SK-N-SH (cell line): ENCODE results near the gene ZNF546. TPM values are rescaled to one million over a fixed set of nuclear protein-coding genes. Genes with fewer than 3 reads are reported as not detected.

Source experiments
- CTCF ChIA-PET: fragments of 300-600, 350-600 bp; formaldehyde crosslinking; extraction: SDS; loops from one replicate; lab custom pipeline; 2021; lab: Yijun Ruan, JAX
- POLR2A ChIA-PET: fragments of 350-600 bp; sonication (Branson Sonifier 250); formaldehyde crosslinking; extraction: SDS; loops from one replicate; lab custom pipeline; 2020; ENCODE audit warnings: antibody characterized with exemption, inconsistent platforms; lab: Yijun Ruan, JAX
- DNase-seq: peaks from one replicate; pipeline ENCODE4 v3.0.0; 2012
- H2AFZ ChIP-seq: fragments of 200-600 bp; sonication (generic); 2 replicates; pipeline ENCODE4 v1.8.1; 2016; ENCODE audit warnings: antibody characterized with exemption, mild to moderate bottlenecking, low read depth
- H3F3A ChIP-seq: fragments of 200-600 bp; sonication (generic); replicated peaks from 2 replicates; pipeline ENCODE3; 2016; ENCODE audit warnings: antibody characterized with exemption, mild to moderate bottlenecking; ENCODE audit not compliant: insufficient read depth
- H3K27ac ChIP-seq, 2 experiments: fragments of 200-500 bp in 1 of 2; fragments of 200-600 bp in 1 of 2; sonication (Bioruptor generic) in 1 of 2; sonication (generic), shearing (Covaris generic) in 1 of 2; 2 replicates each; pipeline versions ENCODE4 v1.5.1 to v1.6.1; 2014 to 2016; ENCODE audit warnings: low read depth in 2 of 2, inconsistent platforms in 1 of 2, low read length in 1 of 2, mild to moderate bottlenecking in 1 of 2, mixed read lengths in 1 of 2
- H3K27me3 ChIP-seq: fragments of 200-600 bp; sonication (generic), shearing (Covaris generic); 2 replicates; pipeline ENCODE4 v1.6.1; 2016; ENCODE audit warnings: mixed run types; ENCODE audit not compliant: insufficient read depth
- H3K36me3 ChIP-seq, 2 experiments: fragments of 200-500 bp in 1 of 2; fragments of 200-600 bp in 1 of 2; sonication (Bioruptor generic) in 1 of 2; sonication (generic) in 1 of 2; replicated peaks in 1 of 2; 2 replicates each; pipeline versions ENCODE3 to v1.5.1; 2014 to 2016; ENCODE audit warnings: low read length in 1 of 2, mild to moderate bottlenecking in 1 of 2; ENCODE audit not compliant: insufficient read depth in 2 of 2, control insufficient read depth in 1 of 2
- H3K4me1 ChIP-seq, 2 experiments: fragments of 200-500 bp in 1 of 2; fragments of 200-600 bp in 1 of 2; sonication (Bioruptor generic) in 1 of 2; sonication (generic), shearing (Covaris generic) in 1 of 2; 2 replicates each; pipeline versions ENCODE4 v1.5.1 to v1.6.1; 2014 to 2016; ENCODE audit warnings: low read depth in 1 of 2, low read length in 1 of 2, mixed run types in 1 of 2; ENCODE audit not compliant: insufficient read depth in 2 of 2, control insufficient read depth in 1 of 2
- H3K4me2 ChIP-seq: fragments of 200-600 bp; sonication (generic), shearing (Covaris generic); 2 replicates; pipeline ENCODE4 v1.6.1; 2017; ENCODE audit warnings: mixed run types
- H3K4me3 ChIP-seq, 2 experiments: fragments of 200-500 bp in 1 of 2; fragments of 200-600 bp in 1 of 2; sonication (Bioruptor generic) in 1 of 2; sonication (generic), shearing (Covaris generic) in 1 of 2; 2 replicates each; pipeline versions ENCODE4 v1.5.1 to v1.8.1; 2014 to 2016; ENCODE audit warnings: low read depth in 2 of 2, inconsistent platforms in 1 of 2, low read length in 1 of 2, mild to moderate bottlenecking in 1 of 2, mixed read lengths in 1 of 2, moderate library complexity in 1 of 2
- H3K79me2 ChIP-seq: fragments of 200-600 bp; sonication (generic); 2 replicates; pipeline ENCODE4 v1.8.1; 2017; ENCODE audit warnings: mild to moderate bottlenecking; ENCODE audit not compliant: insufficient read depth
- H3K9ac ChIP-seq: fragments of 200-600 bp; sonication (generic); 2 replicates; pipeline ENCODE4 v1.6.1; 2017; ENCODE audit warnings: mixed run types
- H3K9me2 ChIP-seq: fragments of 200-600 bp; sonication (generic); 2 replicates; pipeline ENCODE4 v1.6.1; 2017; ENCODE audit warnings: mixed run types
- H3K9me3 ChIP-seq: fragments of 200-600 bp; sonication (generic); 2 replicates; pipeline ENCODE4 v1.6.1; 2017; ENCODE audit warnings: mixed run types, mild to moderate bottlenecking, moderate library complexity
- H4K20me1 ChIP-seq: fragments of 200-600 bp; sonication (generic); 2 replicates; pipeline ENCODE4 v1.6.1; 2017; ENCODE audit warnings: mild to moderate bottlenecking, mixed run types; ENCODE audit not compliant: insufficient read depth
- EP300 ChIP-seq, 2 experiments: IDR thresholded peaks; 2 replicates each; pipeline versions ENCODE4 v1.4.0 to v1.6.1; 2012; ENCODE audit warnings: borderline replicate concordance in 1 of 2, low read depth in 1 of 2, low read length in 1 of 2
- EZH2phosphoT487 ChIP-seq: fragments of 200-600 bp; sonication (generic); IDR thresholded peaks from 2 replicates; pipeline ENCODE4 v1.6.1; 2017; ENCODE audit warnings: low read depth, mixed run types, mild to moderate bottlenecking, antibody characterized with exemption, moderate library complexity, borderline replicate concordance
- FOSL2 ChIP-seq: IDR thresholded peaks from 2 replicates; pipeline ENCODE4 v1.4.0; 2012; ENCODE audit warnings: low read depth, mild to moderate bottlenecking, moderate library complexity, borderline replicate concordance
- FOXM1 ChIP-seq: IDR thresholded peaks from 2 replicates; pipeline ENCODE4 v1.4.0; 2012; ENCODE audit warnings: low read depth, mild to moderate bottlenecking
- GABPA ChIP-seq: IDR thresholded peaks from 2 replicates; pipeline ENCODE4 v1.4.0; 2012; ENCODE audit warnings: low read depth, mild to moderate bottlenecking
- GATA2 ChIP-seq: sonication (generic); formaldehyde crosslinking; IDR thresholded peaks from 2 replicates; pipeline ENCODE4 v1.5.0; 2020; ENCODE audit warnings: mild to moderate bottlenecking, missing genetic modification reagents
- MEF2A ChIP-seq: IDR thresholded peaks from 2 replicates; pipeline ENCODE4 v1.4.0; 2012; ENCODE audit warnings: low read depth, borderline replicate concordance
- MXI1 ChIP-seq: IDR thresholded peaks from 2 replicates; pipeline ENCODE4 v1.6.1; 2012; ENCODE audit warnings: mild to moderate bottlenecking, low read depth, low read length, improper control_type of control experiment
- NFIC ChIP-seq: IDR thresholded peaks from 2 replicates; pipeline ENCODE4 v1.4.0; 2012; ENCODE audit warnings: borderline replicate concordance
- RAD21 ChIP-seq: IDR thresholded peaks from 2 replicates; pipeline ENCODE4 v1.6.1; 2012; ENCODE audit warnings: mild to moderate bottlenecking, low read length
- RFX5 ChIP-seq: IDR thresholded peaks from 2 replicates; pipeline ENCODE4 v1.6.1; 2012; ENCODE audit warnings: mild to moderate bottlenecking, improper control_type of control experiment, low read length
- SIN3A ChIP-seq: IDR thresholded peaks from 2 replicates; pipeline ENCODE4 v1.6.1; 2012; ENCODE audit warnings: low read depth, mild to moderate bottlenecking, low read length, moderate library complexity, borderline replicate concordance
- SMC3 ChIP-seq: IDR thresholded peaks from 2 replicates; pipeline ENCODE4 v1.6.1; 2012; ENCODE audit warnings: low read depth, low read length, improper control_type of control experiment
- TAF1 ChIP-seq: IDR thresholded peaks from 2 replicates; pipeline ENCODE4 v1.6.1; 2012; ENCODE audit warnings: low read depth, mild to moderate bottlenecking, low read length, moderate library complexity, borderline replicate concordance
- TCF12 ChIP-seq: IDR thresholded peaks from 2 replicates; pipeline ENCODE4 v1.4.0; 2012
- TEAD4 ChIP-seq: IDR thresholded peaks from 2 replicates; pipeline ENCODE4 v1.4.0; 2012; ENCODE audit warnings: mild to moderate bottlenecking, borderline replicate concordance; ENCODE audit not compliant: insufficient read depth
- YY1 ChIP-seq: IDR thresholded peaks from 2 replicates; pipeline ENCODE4 v1.4.0; 2012; ENCODE audit warnings: low read depth, mild to moderate bottlenecking
- WGBS: methylation state at CpG from one replicate; pipeline ENCODE4 v1.1.6; 2017; ENCODE audit warnings: low lambda C conversion rate; 5-methylcytosine and 5-hydroxymethylcytosine counted together
- polyA plus RNA-seq, 3 experiments: library from polyadenylated mRNA; depleted of rRNA; stranded (reverse); fragments of >200 nt; gene quantifications; 2 replicates each; pipeline ENCODE4 v1.2.3, GENCODE V29; 2012
- TF ChIP-seq, protein P1 (sequence below): fragments of 150-350 bp; IDR thresholded peaks from 2 replicates; pipeline ENCODE4 v1.6.1; 2016; ENCODE audit warnings: mild to moderate bottlenecking, low read depth, low read length
- TF ChIP-seq, protein P2 (sequence below): fragments of 200-600 bp; sonication (generic); IDR thresholded peaks from 2 replicates; pipeline ENCODE4 v1.6.1; 2017; ENCODE audit warnings: antibody characterized with exemption, mild to moderate bottlenecking, moderate library complexity
- TF ChIP-seq, protein P3 (sequence below): IDR thresholded peaks from 2 replicates; pipeline ENCODE4 v1.6.1; 2012; ENCODE audit warnings: mild to moderate bottlenecking, low read depth, low read length, moderate library complexity
- TF ChIP-seq, protein P4 (sequence below): fragments of 150-350 bp; IDR thresholded peaks from 2 replicates; pipeline ENCODE4 v1.6.1; 2017; ENCODE audit warnings: antibody characterized with exemption, low read length, low read depth, borderline replicate concordance
- TF ChIP-seq, protein P5 (sequence below): IDR thresholded peaks from 2 replicates; pipeline ENCODE4; 2012
- TF ChIP-seq, protein P6 (sequence below): IDR thresholded peaks from 2 replicates; pipeline ENCODE4 v1.4.0; 2012; ENCODE audit warnings: low read depth

The ZNF546 gene
- 0.87 and 1.2 TPM in 2 replicates for polyA plus RNA-seq (2012; rRNA removed)
- 0.82 and 1.0 TPM in 2 replicates for polyA plus RNA-seq (2012; cell fraction: cytosol; rRNA removed)
- polyA plus RNA-seq (2012; cell fraction: nucleus; rRNA removed): 1.2 and 1.8 TPM in 2 replicates

DNA sequence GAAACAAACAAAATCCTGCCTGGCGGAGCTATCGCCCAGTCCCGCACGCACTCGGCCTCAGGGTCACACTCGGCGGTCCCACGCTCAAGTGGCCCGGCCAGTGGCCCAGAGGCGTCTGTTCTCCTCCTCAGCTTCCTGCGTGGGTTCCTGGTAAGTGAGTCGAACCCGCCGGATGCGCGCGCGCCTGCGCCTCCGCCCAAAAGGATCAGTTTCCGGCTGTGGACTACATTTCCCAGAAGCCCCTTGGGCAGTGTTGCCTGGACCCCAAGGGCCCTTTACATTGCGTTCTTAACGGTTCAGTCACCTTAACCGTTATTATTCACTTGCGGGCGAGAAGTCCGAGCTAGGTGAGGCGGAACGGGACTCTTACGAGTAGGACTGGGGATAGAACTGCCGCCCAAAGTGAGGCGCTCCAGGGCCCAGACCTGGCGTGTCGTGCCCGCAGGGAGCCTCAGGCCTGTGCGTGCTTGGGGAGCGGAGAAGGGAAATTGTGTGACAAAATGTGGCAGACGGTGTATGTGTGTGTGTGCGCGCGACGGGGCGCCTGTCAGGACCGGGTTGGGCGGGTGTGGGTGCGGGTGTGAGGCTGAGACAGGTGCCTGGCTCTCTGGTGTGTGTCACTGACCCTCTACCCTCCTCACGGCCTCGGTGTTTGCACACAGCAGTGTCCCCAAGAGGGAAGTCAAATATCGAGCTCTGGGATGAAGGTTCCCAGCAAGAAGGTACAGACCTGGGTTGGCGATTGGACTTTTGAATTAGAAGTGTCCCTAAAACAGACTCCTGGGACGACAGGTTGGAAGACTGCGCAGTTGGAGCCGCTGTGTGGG is at the start of gene ZNF546:
ZNF546 (plus strand) TSS at position 250 of the 827 bp plus-strand sequence. CDS start 1,267 bp downstream, outside the sequence.
- H3K27me3 ChIP-seq: no peaks in the 10 kb centered on the region
- H3K9me3 ChIP-seq: no peaks in the 10 kb centered on the region
- peaks cover 3 to 5% of the 10 kb centered on the region in 2 experiments for H3K36me3 ChIP-seq
- H3K9ac ChIP-seq: peak within 1 kb of the TSS; percentile 70
- 13% methylated on average over 38 of the region's 53 CpGs for WGBS
- peak within 1 kb of the TSS; percentile 93 for H3K4me2 ChIP-seq
- peaks cover 11% of the 10 kb centered on the region for H3F3A ChIP-seq
- ChIA-PET CTCF (interaction anchor here (1.1 to 1.4 kb wide), 2 partner anchors 26 to 204 kb away, joined by 3 read pairs; partner anchors contain the start of gene PSMC4), POLR2A (no interaction called here)
- peak within 1 kb of the TSS; percentile 71 to 85 for H3K27ac ChIP-seq
- H4K20me1 ChIP-seq: no peaks in the 10 kb centered on the region
- DNase-seq: peak; percentile 91
- H3K4me1 ChIP-seq: peaks cover 0 to 10% of the 10 kb centered on the region in 2 experiments; a peak in 2 of 4 replicates
- peak within 1 kb of the TSS; percentile 77 to 84 for H3K4me3 ChIP-seq
- H2AFZ ChIP-seq: peak within 1 kb of the TSS; percentile 89
- H3K9me2 ChIP-seq: no peaks in the 10 kb centered on the region
- H3K79me2 ChIP-seq: peaks cover 30% of the 10 kb centered on the region
- peak; percentile 72 for TF ChIP-seq GABPA
- TF ChIP-seq TCF12: no peak
- TF ChIP-seq, protein P1, sequence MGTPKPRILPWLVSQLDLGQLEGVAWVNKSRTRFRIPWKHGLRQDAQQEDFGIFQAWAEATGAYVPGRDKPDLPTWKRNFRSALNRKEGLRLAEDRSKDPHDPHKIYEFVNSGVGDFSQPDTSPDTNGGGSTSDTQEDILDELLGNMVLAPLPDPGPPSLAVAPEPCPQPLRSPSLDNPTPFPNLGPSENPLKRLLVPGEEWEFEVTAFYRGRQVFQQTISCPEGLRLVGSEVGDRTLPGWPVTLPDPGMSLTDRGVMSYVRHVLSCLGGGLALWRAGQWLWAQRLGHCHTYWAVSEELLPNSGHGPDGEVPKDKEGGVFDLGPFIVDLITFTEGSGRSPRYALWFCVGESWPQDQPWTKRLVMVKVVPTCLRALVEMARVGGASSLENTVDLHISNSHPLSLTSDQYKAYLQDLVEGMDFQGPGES: no peak
- TF ChIP-seq, protein P2, sequence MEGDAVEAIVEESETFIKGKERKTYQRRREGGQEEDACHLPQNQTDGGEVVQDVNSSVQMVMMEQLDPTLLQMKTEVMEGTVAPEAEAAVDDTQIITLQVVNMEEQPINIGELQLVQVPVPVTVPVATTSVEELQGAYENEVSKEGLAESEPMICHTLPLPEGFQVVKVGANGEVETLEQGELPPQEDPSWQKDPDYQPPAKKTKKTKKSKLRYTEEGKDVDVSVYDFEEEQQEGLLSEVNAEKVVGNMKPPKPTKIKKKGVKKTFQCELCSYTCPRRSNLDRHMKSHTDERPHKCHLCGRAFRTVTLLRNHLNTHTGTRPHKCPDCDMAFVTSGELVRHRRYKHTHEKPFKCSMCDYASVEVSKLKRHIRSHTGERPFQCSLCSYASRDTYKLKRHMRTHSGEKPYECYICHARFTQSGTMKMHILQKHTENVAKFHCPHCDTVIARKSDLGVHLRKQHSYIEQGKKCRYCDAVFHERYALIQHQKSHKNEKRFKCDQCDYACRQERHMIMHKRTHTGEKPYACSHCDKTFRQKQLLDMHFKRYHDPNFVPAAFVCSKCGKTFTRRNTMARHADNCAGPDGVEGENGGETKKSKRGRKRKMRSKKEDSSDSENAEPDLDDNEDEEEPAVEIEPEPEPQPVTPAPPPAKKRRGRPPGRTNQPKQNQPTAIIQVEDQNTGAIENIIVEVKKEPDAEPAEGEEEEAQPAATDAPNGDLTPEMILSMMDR: no peak
- TF ChIP-seq TAF1: peak; percentile 69; the same call in 1 of the 2 replicates
- no peak for TF ChIP-seq NFIC
- no peak for TF ChIP-seq RAD21
- TF ChIP-seq YY1: peak; percentile 47; the same call in 1 of the 2 replicates
- peak; percentile 67 for TF ChIP-seq MXI1
- no peak for TF ChIP-seq EP300 (IDR thresholded peaks at IDR 0.05; ENCODE audit: borderline replicate concordance in 1 of 2, low read depth in 1 of 2, low read length in 1 of 2)
- no peak for TF ChIP-seq FOXM1
- no peak for TF ChIP-seq SMC3
- no peak for TF ChIP-seq MEF2A
- no peak for TF ChIP-seq RFX5
- TF ChIP-seq EZH2phosphoT487: no peak
- no peak; the same call in 1 of the 2 replicates for TF ChIP-seq SIN3A
- TF ChIP-seq, protein P3, sequence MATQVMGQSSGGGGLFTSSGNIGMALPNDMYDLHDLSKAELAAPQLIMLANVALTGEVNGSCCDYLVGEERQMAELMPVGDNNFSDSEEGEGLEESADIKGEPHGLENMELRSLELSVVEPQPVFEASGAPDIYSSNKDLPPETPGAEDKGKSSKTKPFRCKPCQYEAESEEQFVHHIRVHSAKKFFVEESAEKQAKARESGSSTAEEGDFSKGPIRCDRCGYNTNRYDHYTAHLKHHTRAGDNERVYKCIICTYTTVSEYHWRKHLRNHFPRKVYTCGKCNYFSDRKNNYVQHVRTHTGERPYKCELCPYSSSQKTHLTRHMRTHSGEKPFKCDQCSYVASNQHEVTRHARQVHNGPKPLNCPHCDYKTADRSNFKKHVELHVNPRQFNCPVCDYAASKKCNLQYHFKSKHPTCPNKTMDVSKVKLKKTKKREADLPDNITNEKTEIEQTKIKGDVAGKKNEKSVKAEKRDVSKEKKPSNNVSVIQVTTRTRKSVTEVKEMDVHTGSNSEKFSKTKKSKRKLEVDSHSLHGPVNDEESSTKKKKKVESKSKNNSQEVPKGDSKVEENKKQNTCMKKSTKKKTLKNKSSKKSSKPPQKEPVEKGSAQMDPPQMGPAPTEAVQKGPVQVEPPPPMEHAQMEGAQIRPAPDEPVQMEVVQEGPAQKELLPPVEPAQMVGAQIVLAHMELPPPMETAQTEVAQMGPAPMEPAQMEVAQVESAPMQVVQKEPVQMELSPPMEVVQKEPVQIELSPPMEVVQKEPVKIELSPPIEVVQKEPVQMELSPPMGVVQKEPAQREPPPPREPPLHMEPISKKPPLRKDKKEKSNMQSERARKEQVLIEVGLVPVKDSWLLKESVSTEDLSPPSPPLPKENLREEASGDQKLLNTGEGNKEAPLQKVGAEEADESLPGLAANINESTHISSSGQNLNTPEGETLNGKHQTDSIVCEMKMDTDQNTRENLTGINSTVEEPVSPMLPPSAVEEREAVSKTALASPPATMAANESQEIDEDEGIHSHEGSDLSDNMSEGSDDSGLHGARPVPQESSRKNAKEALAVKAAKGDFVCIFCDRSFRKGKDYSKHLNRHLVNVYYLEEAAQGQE: no peak
- TF ChIP-seq GATA2 (CRISPR knock-in tag): no peak
- no peak for TF ChIP-seq TEAD4
- peak; percentile 9; the same call in 1 of the 2 replicates for TF ChIP-seq FOSL2
- TF ChIP-seq, protein P4, sequence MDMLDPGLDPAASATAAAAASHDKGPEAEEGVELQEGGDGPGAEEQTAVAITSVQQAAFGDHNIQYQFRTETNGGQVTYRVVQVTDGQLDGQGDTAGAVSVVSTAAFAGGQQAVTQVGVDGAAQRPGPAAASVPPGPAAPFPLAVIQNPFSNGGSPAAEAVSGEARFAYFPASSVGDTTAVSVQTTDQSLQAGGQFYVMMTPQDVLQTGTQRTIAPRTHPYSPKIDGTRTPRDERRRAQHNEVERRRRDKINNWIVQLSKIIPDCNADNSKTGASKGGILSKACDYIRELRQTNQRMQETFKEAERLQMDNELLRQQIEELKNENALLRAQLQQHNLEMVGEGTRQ: no peak
- TF ChIP-seq, protein P5, sequence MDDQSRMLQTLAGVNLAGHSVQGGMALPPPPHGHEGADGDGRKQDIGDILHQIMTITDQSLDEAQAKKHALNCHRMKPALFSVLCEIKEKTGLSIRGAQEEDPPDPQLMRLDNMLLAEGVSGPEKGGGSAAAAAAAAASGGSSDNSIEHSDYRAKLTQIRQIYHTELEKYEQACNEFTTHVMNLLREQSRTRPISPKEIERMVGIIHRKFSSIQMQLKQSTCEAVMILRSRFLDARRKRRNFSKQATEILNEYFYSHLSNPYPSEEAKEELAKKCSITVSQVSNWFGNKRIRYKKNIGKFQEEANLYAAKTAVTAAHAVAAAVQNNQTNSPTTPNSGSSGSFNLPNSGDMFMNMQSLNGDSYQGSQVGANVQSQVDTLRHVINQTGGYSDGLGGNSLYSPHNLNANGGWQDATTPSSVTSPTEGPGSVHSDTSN: no peak
- TF ChIP-seq, protein P6, sequence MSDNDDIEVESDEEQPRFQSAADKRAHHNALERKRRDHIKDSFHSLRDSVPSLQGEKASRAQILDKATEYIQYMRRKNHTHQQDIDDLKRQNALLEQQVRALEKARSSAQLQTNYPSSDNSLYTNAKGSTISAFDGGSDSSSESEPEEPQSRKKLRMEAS: no peak
